IMR-90 (cell line): ENCODE results near the gene NOTO. TPM values are rescaled to one million over a fixed set of nuclear protein-coding genes. Genes with fewer than 3 reads are reported as not detected.

Experiments
- ATAC-seq: fragments of 200-7000 bp; cut with Tn5 transposase; 2 replicates; pipeline ENCODE4 v1.9.1; 2020; ENCODE audit warnings: low read depth, mild to moderate bottlenecking, moderate library complexity
- BruUV-seq: library from RNA; stranded (reverse); fragments of 400-500 nt; replicated peaks from 2 replicates; lab custom pipeline; 2021; lab: Mats Ljungman, UMichigan
- CTCF ChIA-PET: fragments of 300-600 bp; formaldehyde crosslinking; extraction: SDS; loops from one replicate; lab custom pipeline; 2021; ENCODE audit warnings: antibody characterized with exemption; lab: Yijun Ruan, JAX
- POLR2A ChIA-PET: fragments of 300-600 bp; sonication (Branson Sonifier 250); formaldehyde crosslinking; loops from one replicate; lab custom pipeline; 2022; ENCODE audit warnings: antibody characterized with exemption; ENCODE audit not compliant: unreplicated experiment; lab: Charles Lee
- DNase-seq: peaks from one replicate; pipeline ENCODE4 v3.0.0; 2013
- H2AFZ ChIP-seq: replicated peaks from 2 replicates; pipeline ENCODE3; 2013; ENCODE audit warnings: low read length, mild to moderate bottlenecking; ENCODE audit not compliant: poor library complexity
- H2AK5ac ChIP-seq: 2 replicates; pipeline ENCODE4 v1.6.1; 2013; ENCODE audit warnings: low read depth, low read length, inconsistent platforms
- H2AK9ac ChIP-seq: replicated peaks from 2 replicates; pipeline ENCODE3; 2013; ENCODE audit warnings: mild to moderate bottlenecking, low read depth, low read length, moderate library complexity; ENCODE audit not compliant: poor library complexity
- H2BK120ac ChIP-seq: 2 replicates; pipeline ENCODE4 v1.6.1; 2013; ENCODE audit warnings: low read depth, low read length, inconsistent platforms
- H2BK15ac ChIP-seq: 3 replicates; pipeline ENCODE4 v1.6.1; 2013; ENCODE audit warnings: low read depth, low read length, inconsistent platforms
- H2BK20ac ChIP-seq: 2 replicates; pipeline ENCODE4 v1.6.1; 2013; ENCODE audit warnings: low read depth, mild to moderate bottlenecking, inconsistent platforms, low read length, moderate library complexity
- H2BK5ac ChIP-seq: 2 replicates; pipeline ENCODE4 v1.6.1; 2013; ENCODE audit warnings: mild to moderate bottlenecking, low read depth, low read length, inconsistent platforms; ENCODE audit not compliant: poor library complexity, severe bottlenecking
- H3K14ac ChIP-seq: replicated peaks from 2 replicates; pipeline ENCODE4 v1.6.1; 2013; ENCODE audit warnings: low read depth, low read length, inconsistent platforms
- H3K18ac ChIP-seq: 2 replicates; pipeline ENCODE4 v1.6.1; 2013; ENCODE audit warnings: low read depth, low read length, control low read depth
- H3K23ac ChIP-seq: 2 replicates; pipeline ENCODE4 v1.6.1; 2013; ENCODE audit warnings: low read depth, low read length, inconsistent platforms
- H3K27ac ChIP-seq: 2 replicates; pipeline ENCODE4 v1.5.1; 2013; ENCODE audit warnings: mild to moderate bottlenecking, control low read depth, low read length; ENCODE audit not compliant: insufficient read depth
- H3K27me3 ChIP-seq: 2 replicates; pipeline ENCODE4 v1.6.1; 2013; ENCODE audit warnings: low read length; ENCODE audit not compliant: control insufficient read depth, insufficient read depth
- H3K36me3 ChIP-seq: 2 replicates; pipeline ENCODE4 v1.6.1; 2013; ENCODE audit warnings: low read length, mixed read lengths; ENCODE audit not compliant: control insufficient read depth, insufficient read depth
- H3K4ac ChIP-seq: 2 replicates; pipeline ENCODE4 v1.6.1; 2013; ENCODE audit warnings: low read depth, low read length, inconsistent platforms
- H3K4me1 ChIP-seq: 2 replicates; pipeline ENCODE4 v1.6.1; 2013; ENCODE audit warnings: low read length, mixed read lengths; ENCODE audit not compliant: control insufficient read depth, insufficient read depth
- H3K4me2 ChIP-seq: 2 replicates; pipeline ENCODE4 v1.6.1; 2013; ENCODE audit warnings: low read depth, mild to moderate bottlenecking, control low read depth, low read length, moderate library complexity
- H3K4me3 ChIP-seq: 2 replicates; pipeline ENCODE4 v1.5.1; 2013; ENCODE audit warnings: low read depth, mild to moderate bottlenecking, control low read depth, low read length, moderate library complexity; ENCODE audit not compliant: insufficient read depth
- H3K56ac ChIP-seq: 2 replicates; pipeline ENCODE4 v1.6.1; 2013; ENCODE audit warnings: low read length, inconsistent platforms; ENCODE audit not compliant: insufficient read depth; ENCODE audit errors: extremely low read depth
- H3K79me1 ChIP-seq, 2 experiments: 2 replicates each; pipeline ENCODE4 v1.6.1; 2013; ENCODE audit warnings: low read length in 2 of 2, inconsistent platforms in 1 of 2, low read depth in 1 of 2
- H3K9ac ChIP-seq: 2 replicates; pipeline ENCODE4 v1.6.1; 2013; ENCODE audit warnings: low read depth, low read length, control low read depth
- H3K9me1 ChIP-seq: 2 replicates; pipeline ENCODE4 v1.6.1; 2013; ENCODE audit warnings: low read length, inconsistent platforms; ENCODE audit not compliant: insufficient read depth
- H3K9me3 ChIP-seq: 2 replicates; pipeline ENCODE4 v1.6.1; 2013; ENCODE audit warnings: low read length; ENCODE audit not compliant: control insufficient read depth, insufficient read depth
- H4K20me1 ChIP-seq: 2 replicates; pipeline ENCODE4 v1.6.1; 2013; ENCODE audit warnings: low read length, inconsistent platforms; ENCODE audit not compliant: insufficient read depth
- H4K5ac ChIP-seq: 2 replicates; pipeline ENCODE4 v1.6.1; 2013; ENCODE audit warnings: mild to moderate bottlenecking, low read depth, low read length, control low read depth
- H4K8ac ChIP-seq, 2 experiments: 2 replicates each; pipeline ENCODE4 v1.6.1; 2013; ENCODE audit warnings: low read depth in 2 of 2, low read length in 2 of 2, control low read depth in 1 of 2, inconsistent platforms in 1 of 2
- H4K91ac ChIP-seq: 2 replicates; pipeline ENCODE4 v1.6.1; 2013; ENCODE audit warnings: low read depth, low read length, inconsistent platforms; ENCODE audit not compliant: insufficient read depth
- BHLHE40 ChIP-seq: fragments of 150-350 bp; IDR thresholded peaks from 2 replicates; pipeline ENCODE4 v1.6.1; 2016; ENCODE audit warnings: mild to moderate bottlenecking, low read depth, low read length
- CEBPB ChIP-seq: IDR thresholded peaks from 2 replicates; pipeline ENCODE4 v1.6.1; 2012; ENCODE audit warnings: low read depth, low read length, improper control_type of control experiment
- CHD1 ChIP-seq: IDR thresholded peaks from 2 replicates; pipeline ENCODE4 v1.6.1; 2012; ENCODE audit warnings: low read depth, low read length, improper control_type of control experiment
- FOS ChIP-seq: fragments of 150-350 bp; IDR thresholded peaks from 2 replicates; pipeline ENCODE4 v1.6.1; 2016; ENCODE audit warnings: low read depth, low read length
- MAFK ChIP-seq: IDR thresholded peaks from 2 replicates; pipeline ENCODE4 v1.6.1; 2012; ENCODE audit warnings: low read depth, low read length, improper control_type of control experiment
- MAZ ChIP-seq: IDR thresholded peaks from 2 replicates; pipeline ENCODE4 v1.6.1; 2012; ENCODE audit warnings: low read depth, mild to moderate bottlenecking, low read length, improper control_type of control experiment, moderate library complexity, borderline replicate concordance
- MXI1 ChIP-seq: IDR thresholded peaks from 2 replicates; pipeline ENCODE4 v1.6.1; 2012; ENCODE audit warnings: low read depth, mild to moderate bottlenecking, low read length, moderate library complexity, borderline replicate concordance
- NFE2L2 ChIP-seq: fragments of 150-350 bp; IDR thresholded peaks from 2 replicates; pipeline ENCODE4 v1.6.1; 2016; ENCODE audit warnings: low read depth, mild to moderate bottlenecking, low read length
- POLR2A ChIP-seq: IDR thresholded peaks from 2 replicates; pipeline ENCODE4 v1.6.1; 2012; ENCODE audit warnings: mild to moderate bottlenecking, low read depth, low read length
- RAD21 ChIP-seq: IDR thresholded peaks from 2 replicates; pipeline ENCODE4 v1.6.1; 2012; ENCODE audit warnings: low read length, improper control_type of control experiment
- RCOR1 ChIP-seq: IDR thresholded peaks from 2 replicates; pipeline ENCODE4 v1.6.1; 2012; ENCODE audit warnings: mild to moderate bottlenecking, low read length, improper control_type of control experiment; ENCODE audit not compliant: insufficient replicate concordance
- RFX5 ChIP-seq: IDR thresholded peaks from 2 replicates; pipeline ENCODE4 v1.8.0; 2012; ENCODE audit warnings: low read depth, mild to moderate bottlenecking, low read length, moderate library complexity
- SMC3 ChIP-seq: fragments of 150-350 bp; IDR thresholded peaks from 2 replicates; pipeline ENCODE4 v1.6.1; 2016; ENCODE audit warnings: low read depth, mild to moderate bottlenecking, antibody characterized with exemption, low read length, moderate library complexity
- WGBS, 2 experiments: methylation state at CpG; one replicate each; pipeline versions ENCODE4 v1.1.5 to v1.1.7; 2013; ENCODE audit warnings: missing lambda C conversion rate in 2 of 2; ENCODE audit not compliant: insufficient read length in 1 of 2; ENCODE audit errors: extremely low coverage in 2 of 2; 5-methylcytosine and 5-hydroxymethylcytosine counted together
- dilution Hi-C: fragments of 300-500 bp; cut with HindIII; formaldehyde crosslinking; loops from one replicate; pipeline ENCODE4 v1.14.3; 2018; ENCODE audit warnings: low sequenced_read_pairs; ENCODE audit not compliant: unreplicated experiment
- in situ Hi-C: fragments of 300-500 bp; cut with MboI; formaldehyde crosslinking; loops from 3 replicates; pipeline ENCODE4 v1.14.3; 2019; ENCODE audit warnings: low sequenced_read_pairs, inconsistent platforms, mixed read lengths
- intact Hi-C: fragments of 100-400 bp; cut with micrococcal nuclease; formaldehyde crosslinking; loops from 2 replicates; pipeline ENCODE4 v1.10.0; 2022
- polyA plus RNA-seq, 3 experiments: library from polyadenylated mRNA; depleted of rRNA; stranded (reverse); fragments of >200 nt; gene quantifications; 2 replicates each; pipeline ENCODE4 v1.2.3, GENCODE V29; 2012; ENCODE audit warnings: low replicate concordance in 1 of 3
- total RNA-seq: library from RNA; depleted of rRNA; stranded (reverse); fragments of >200 nt; gene quantifications from 2 replicates; pipeline ENCODE4 v1.2.3, GENCODE V29; 2012
- TF ChIP-seq, protein P1 (sequence below): conservative IDR thresholded peaks from 2 replicates; pipeline ENCODE4 v1.5.1; 2012; ENCODE audit warnings: mild to moderate bottlenecking, low read depth, low read length, improper control_type of control experiment
- TF ChIP-seq, protein P2 (sequence below): fragments of 150-350 bp; IDR thresholded peaks from 2 replicates; pipeline ENCODE4 v1.6.1; 2017; ENCODE audit warnings: mild to moderate bottlenecking, antibody characterized with exemption, low read length, low read depth
- TF ChIP-seq, protein P3 (sequence below): fragments of 150-350 bp; IDR thresholded peaks from 2 replicates; pipeline ENCODE4 v1.6.1; 2016; ENCODE audit warnings: low read depth, mild to moderate bottlenecking, low read length, moderate library complexity, borderline replicate concordance

NOTO gene
- total and polyA plus RNA-seq, 2 of the 4 experiments (the other 2 are of a cell fraction) = not detected

DNA sequence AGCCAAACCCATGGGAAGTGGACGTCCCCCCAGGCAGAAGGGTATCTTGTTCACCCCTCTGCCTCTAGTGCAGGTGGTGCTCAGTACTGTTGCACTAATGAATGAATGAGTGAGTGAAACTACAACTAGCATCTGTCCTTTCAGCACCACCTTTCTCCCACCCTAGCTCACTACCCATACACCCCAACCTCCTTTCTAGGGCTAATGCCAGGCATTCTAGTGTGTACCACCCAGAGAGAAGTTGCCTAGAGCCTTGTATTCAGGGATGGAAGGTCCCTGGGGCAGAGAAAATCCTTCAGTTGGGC, 54.2 kb downstream of the NOTO start:
- Histone ChIP-seq H2BK120ac (no peak overlapping the region), H3K4me2 (no peak overlapping the region), H2BK5ac (no peak overlapping the region), H3K4me1 (no peaks in the 10 kb centered on the region), H3K9me1 (peaks cover 7% of the 10 kb centered on the region; the same call in 1 of the 2 replicates), H2BK20ac (no peak overlapping the region), H2BK15ac (no peak overlapping the region), H3K14ac (no peak overlapping the region), H4K91ac (no peak overlapping the region), H3K56ac (no peak overlapping the region), H3K27ac (no peak overlapping the region), H3K27me3 (no peaks in the 10 kb centered on the region), H3K23ac (no peak overlapping the region), H2AK9ac (no peak overlapping the region), H3K4me3 (no peak overlapping the region), H4K5ac (no peak overlapping the region), H3K18ac (no peak overlapping the region), H3K9me3 (no peaks in the 10 kb centered on the region), H4K8ac (no peak overlapping the region), H3K36me3 (peaks cover 33% of the 10 kb centered on the region), H3K79me1 (no peaks in the 10 kb centered on the region; a peak in 1 of 4 replicates), H4K20me1 (peaks cover 8% of the 10 kb centered on the region), H2AK5ac (no peak overlapping the region), H3K4ac (no peak overlapping the region), H2AFZ (no peak overlapping the region), H3K9ac (no peak overlapping the region)
- ATAC-seq (no peak), DNase-seq (no peak)
- BruUV-seq = no TSS peak
- no CpG with 5 or more reads among the region's 1 CpG for WGBS, 2 experiments
- POLR2A ChIA-PET = no interaction called here
- intact Hi-C loops (no loop called here), dilution Hi-C loops (no loop called here), in situ Hi-C loops (no loop called here)
- CTCF ChIA-PET = no interaction called here
- no peak for TF ChIP-seq FOS
- no peak for TF ChIP-seq CHD1
- no peak for TF ChIP-seq RAD21
- TF ChIP-seq CEBPB = no peak
- TF ChIP-seq SMC3 = no peak
- TF ChIP-seq, protein P1, sequence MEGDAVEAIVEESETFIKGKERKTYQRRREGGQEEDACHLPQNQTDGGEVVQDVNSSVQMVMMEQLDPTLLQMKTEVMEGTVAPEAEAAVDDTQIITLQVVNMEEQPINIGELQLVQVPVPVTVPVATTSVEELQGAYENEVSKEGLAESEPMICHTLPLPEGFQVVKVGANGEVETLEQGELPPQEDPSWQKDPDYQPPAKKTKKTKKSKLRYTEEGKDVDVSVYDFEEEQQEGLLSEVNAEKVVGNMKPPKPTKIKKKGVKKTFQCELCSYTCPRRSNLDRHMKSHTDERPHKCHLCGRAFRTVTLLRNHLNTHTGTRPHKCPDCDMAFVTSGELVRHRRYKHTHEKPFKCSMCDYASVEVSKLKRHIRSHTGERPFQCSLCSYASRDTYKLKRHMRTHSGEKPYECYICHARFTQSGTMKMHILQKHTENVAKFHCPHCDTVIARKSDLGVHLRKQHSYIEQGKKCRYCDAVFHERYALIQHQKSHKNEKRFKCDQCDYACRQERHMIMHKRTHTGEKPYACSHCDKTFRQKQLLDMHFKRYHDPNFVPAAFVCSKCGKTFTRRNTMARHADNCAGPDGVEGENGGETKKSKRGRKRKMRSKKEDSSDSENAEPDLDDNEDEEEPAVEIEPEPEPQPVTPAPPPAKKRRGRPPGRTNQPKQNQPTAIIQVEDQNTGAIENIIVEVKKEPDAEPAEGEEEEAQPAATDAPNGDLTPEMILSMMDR = no peak
- no peak for TF ChIP-seq BHLHE40
- TF ChIP-seq, protein P2, sequence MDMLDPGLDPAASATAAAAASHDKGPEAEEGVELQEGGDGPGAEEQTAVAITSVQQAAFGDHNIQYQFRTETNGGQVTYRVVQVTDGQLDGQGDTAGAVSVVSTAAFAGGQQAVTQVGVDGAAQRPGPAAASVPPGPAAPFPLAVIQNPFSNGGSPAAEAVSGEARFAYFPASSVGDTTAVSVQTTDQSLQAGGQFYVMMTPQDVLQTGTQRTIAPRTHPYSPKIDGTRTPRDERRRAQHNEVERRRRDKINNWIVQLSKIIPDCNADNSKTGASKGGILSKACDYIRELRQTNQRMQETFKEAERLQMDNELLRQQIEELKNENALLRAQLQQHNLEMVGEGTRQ = no peak
- no peak for TF ChIP-seq RCOR1
- TF ChIP-seq RFX5 = no peak
- TF ChIP-seq MAZ = no peak
- TF ChIP-seq MXI1 = no peak
- TF ChIP-seq NFE2L2 = no peak
- TF ChIP-seq, protein P3, sequence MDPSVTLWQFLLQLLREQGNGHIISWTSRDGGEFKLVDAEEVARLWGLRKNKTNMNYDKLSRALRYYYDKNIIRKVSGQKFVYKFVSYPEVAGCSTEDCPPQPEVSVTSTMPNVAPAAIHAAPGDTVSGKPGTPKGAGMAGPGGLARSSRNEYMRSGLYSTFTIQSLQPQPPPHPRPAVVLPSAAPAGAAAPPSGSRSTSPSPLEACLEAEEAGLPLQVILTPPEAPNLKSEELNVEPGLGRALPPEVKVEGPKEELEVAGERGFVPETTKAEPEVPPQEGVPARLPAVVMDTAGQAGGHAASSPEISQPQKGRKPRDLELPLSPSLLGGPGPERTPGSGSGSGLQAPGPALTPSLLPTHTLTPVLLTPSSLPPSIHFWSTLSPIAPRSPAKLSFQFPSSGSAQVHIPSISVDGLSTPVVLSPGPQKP = no peak
- TF ChIP-seq POLR2A = no peak
- TF ChIP-seq MAFK = no peak
